Measurements from ENCODE around the gene IL5.
"Not testable (repeated sequence)": the region's sequence is repeated elsewhere in the genome, so short reads cannot be mapped to it uniquely, and the experiment has no call there.

IL5 gene

GRCh38 chr5:132543472-132544201 lies at the start of gene IL5:
Gene IL5, minus strand, starts transcription at chr5:132543522. Its CDS starts 44 bp downstream, at chr5:132543478.
- no peak within 1 kb of the TSS for H3K4me3 ChIP-seq
- intact Hi-C loops (cut with DNase I; ENCODE audit: low total_unique reads) = no loop called here
- no peaks in the 10 kb centered on the region for H3K9me3 ChIP-seq
- no peaks in the 10 kb centered on the region for H3K4me1 ChIP-seq
- H3K36me3 ChIP-seq = no peaks in the 10 kb centered on the region
- TF ChIP-seq CTCF (IDR thresholded peaks at IDR 0.05) = no peak
- no peak within 1 kb of the TSS for H3K27ac ChIP-seq
- no peak for DNase-seq
- no peaks in the 10 kb centered on the region for H3K27me3 ChIP-seq

DNA sequence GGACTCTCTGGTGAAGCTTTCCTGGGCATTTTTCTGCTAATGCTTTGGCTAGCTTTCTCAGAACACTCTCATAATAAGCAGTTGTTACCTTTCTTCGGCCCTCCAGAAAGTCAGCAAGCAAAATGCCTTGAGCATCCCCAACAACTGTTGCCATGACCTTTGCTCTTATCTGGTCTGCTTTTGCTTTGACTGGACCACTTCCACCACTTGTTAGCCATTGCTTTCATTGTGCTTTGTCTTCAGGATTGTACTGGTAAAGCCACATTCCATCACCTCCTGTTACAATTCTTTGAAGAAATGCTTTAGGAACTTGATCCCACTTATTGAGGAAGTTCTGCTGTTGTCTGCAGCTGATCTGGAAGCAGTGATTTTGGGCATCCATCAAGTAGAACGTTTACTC lies 49.2 kb upstream of the IL5 start:
- no peak for TF ChIP-seq CTCF (IDR thresholded peaks at IDR 0.05)
- Histone ChIP-seq H3K27me3 (no peaks in the 10 kb centered on the region), H3K4me3 (no peak overlapping the region), H3K36me3 (peaks cover 62 to 67% (median 62%) of the 10 kb centered on the region in 3 donors), H3K27ac (no peak overlapping the region), H3K9me3 (no peaks in the 10 kb centered on the region), H3K4me1 (no peaks in the 10 kb centered on the region)
- intact Hi-C loops (cut with DNase I; ENCODE audit: low total_unique reads) = no loop called here
- no peak for DNase-seq

DNA sequence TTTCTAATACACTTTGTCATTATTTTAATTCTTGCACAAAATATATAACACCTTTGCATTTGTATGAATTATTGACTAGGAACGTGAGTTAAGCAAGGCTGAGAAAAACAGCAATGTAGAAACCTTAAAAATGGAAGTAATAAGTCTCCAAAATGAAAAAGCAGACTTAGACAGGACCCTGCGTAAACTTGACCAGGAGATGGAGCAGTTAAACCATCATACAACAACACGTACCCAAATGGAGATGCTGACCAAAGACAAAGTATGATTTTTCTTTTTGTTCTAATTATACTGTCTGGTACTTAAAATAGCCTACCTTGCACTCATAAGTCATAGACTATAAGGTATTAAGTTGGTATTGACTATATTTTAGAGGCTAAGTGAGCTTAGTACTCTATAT lies 47.8 kb upstream of the IL5 start:
- peaks cover 48 to 60% (median 55%) of the 10 kb centered on the region in 3 donors for H3K36me3 ChIP-seq
- intact Hi-C loops (cut with DNase I; ENCODE audit: low total_unique reads) = no loop called here

DNA sequence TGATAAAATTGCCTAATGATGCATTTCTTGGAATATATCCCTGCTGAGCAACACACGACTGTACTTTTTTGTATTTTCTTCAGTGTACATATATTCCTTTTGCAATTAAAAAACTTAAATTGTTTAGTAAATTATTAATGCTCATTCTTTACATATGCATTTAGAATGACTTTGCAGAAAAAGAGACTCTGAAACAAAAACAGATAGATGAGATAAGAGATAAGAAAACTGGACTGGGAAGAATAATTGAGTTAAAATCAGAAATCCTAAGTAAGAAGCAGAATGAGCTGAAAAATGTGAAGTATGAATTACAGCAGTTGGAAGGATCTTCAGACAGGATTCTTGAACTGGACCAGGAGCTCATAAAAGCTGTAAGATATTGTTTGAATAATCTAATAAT lies 46.1 kb upstream of the IL5 start:
- H3K4me3 ChIP-seq = no peak overlapping the region
- H3K4me1 ChIP-seq = no peaks in the 10 kb centered on the region
- no peak overlapping the region for H3K27ac ChIP-seq
- no peaks in the 10 kb centered on the region for H3K27me3 ChIP-seq
- DNase-seq = no peak
- intact Hi-C loops (cut with DNase I; ENCODE audit: low total_unique reads) = no loop called here
- TF ChIP-seq CTCF (IDR thresholded peaks at IDR 0.05) = no peak
- H3K9me3 ChIP-seq = no peaks in the 10 kb centered on the region
- peaks cover 33 to 58% (median 39%) of the 10 kb centered on the region in 3 donors for H3K36me3 ChIP-seq

More for the DNA sequence above, 47.8 kb upstream of the IL5 start:
- Histone ChIP-seq H3K9me3 (no peaks in the 10 kb centered on the region), H3K27me3 (no peaks in the 10 kb centered on the region), H3K4me3 (no peak overlapping the region), H3K27ac (no peak overlapping the region), H3K4me1 (no peaks in the 10 kb centered on the region)
- TF ChIP-seq CTCF (IDR thresholded peaks at IDR 0.05) = no peak
- no peak for DNase-seq

GRCh38 chr5:132586063-132586462 lies 42.7 kb upstream of the IL5 start:
- no peak overlapping the region for H3K27ac ChIP-seq
- intact Hi-C loops (cut with DNase I; ENCODE audit: low total_unique reads) = no loop called here
- H3K27me3 ChIP-seq = no peaks in the 10 kb centered on the region
- H3K9me3 ChIP-seq = no peaks in the 10 kb centered on the region
- no peak for TF ChIP-seq CTCF (IDR thresholded peaks at IDR 0.05)
- DNase-seq = no peak
- H3K36me3 ChIP-seq = peaks cover 34 to 68% (median 36%) of the 10 kb centered on the region in 3 donors
- no peak overlapping the region for H3K4me3 ChIP-seq
- no peaks in the 10 kb centered on the region for H3K4me1 ChIP-seq

GRCh38 chr5:132584560-132584959 lies 41.2 kb upstream of the IL5 start:
- H3K4me1 ChIP-seq; H3K9me3 ChIP-seq; H3K27ac ChIP-seq; DNase-seq; H3K4me3 ChIP-seq; H3K27me3 ChIP-seq; intact Hi-C loops (cut with DNase I; ENCODE audit: low total_unique reads): not testable (repeated sequence)
- peaks cover 25 to 62% (median 37%) of the 10 kb centered on the region in 3 donors for H3K36me3 ChIP-seq
